ENCODE measurements around the gene HNRNPA0.

DNA sequence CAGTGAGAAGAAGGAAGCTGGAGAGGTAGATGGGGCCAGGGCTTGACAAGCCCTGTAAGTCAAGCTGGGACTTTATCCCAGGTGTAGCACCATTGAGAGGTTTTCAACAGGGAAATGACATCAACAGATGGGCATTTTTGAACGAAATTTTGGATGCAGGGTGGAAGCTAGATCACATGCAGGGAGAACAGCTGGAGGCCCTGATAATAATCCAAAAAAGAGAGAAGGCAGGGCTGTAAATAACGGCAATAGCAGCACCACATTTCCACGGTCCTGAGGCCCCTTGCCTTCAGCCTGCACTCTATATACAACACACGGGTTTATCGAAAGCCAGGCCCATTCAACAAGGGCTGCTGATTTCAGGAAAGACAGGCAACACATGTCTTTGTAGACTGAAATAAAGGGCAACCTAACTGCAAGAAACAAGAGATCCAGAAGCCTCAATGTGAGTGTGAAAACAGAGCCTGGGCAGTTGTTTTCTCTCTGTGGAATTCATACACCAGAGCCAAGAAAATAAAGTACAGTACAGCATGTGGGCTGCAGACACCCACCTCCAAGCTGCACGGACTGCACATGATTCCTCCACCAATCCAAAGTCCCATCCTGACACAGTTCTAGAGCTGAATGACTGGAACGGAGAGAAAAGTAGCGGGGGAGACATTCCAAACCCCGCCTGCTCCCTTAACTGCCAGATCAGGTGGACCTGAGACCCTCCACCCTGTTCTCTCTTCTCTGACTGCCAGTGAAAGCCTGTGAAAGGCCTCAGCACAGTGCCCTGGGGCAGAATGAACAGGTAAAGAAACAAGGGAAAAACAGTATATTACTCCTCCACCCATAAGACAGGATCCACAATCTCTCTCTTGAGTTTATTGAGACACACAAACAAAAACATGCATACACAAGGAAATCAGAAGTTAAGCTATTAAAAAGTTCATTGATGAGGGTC lies 54.6 kb downstream of the HNRNPA0 start:
- TF ChIP-seq, protein P1, sequence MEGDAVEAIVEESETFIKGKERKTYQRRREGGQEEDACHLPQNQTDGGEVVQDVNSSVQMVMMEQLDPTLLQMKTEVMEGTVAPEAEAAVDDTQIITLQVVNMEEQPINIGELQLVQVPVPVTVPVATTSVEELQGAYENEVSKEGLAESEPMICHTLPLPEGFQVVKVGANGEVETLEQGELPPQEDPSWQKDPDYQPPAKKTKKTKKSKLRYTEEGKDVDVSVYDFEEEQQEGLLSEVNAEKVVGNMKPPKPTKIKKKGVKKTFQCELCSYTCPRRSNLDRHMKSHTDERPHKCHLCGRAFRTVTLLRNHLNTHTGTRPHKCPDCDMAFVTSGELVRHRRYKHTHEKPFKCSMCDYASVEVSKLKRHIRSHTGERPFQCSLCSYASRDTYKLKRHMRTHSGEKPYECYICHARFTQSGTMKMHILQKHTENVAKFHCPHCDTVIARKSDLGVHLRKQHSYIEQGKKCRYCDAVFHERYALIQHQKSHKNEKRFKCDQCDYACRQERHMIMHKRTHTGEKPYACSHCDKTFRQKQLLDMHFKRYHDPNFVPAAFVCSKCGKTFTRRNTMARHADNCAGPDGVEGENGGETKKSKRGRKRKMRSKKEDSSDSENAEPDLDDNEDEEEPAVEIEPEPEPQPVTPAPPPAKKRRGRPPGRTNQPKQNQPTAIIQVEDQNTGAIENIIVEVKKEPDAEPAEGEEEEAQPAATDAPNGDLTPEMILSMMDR (conservative IDR thresholded peaks at IDR 0.05; ENCODE audit: low read depth, low read length), result no peak
- TF ChIP-seq CEBPB (IDR thresholded peaks at IDR 0.05; ENCODE audit: low read depth, low read length) (no peak), SMC3 (IDR thresholded peaks at IDR 0.05; ENCODE audit: low read depth, low read length) (no peak), POLR2A (IDR thresholded peaks at IDR 0.05; ENCODE audit: low read depth, low read length) (no peak), MXI1 (IDR thresholded peaks at IDR 0.05; ENCODE audit: borderline replicate concordance, low read depth, low read length) (no peak), RFX5 (IDR thresholded peaks at IDR 0.05; ENCODE audit: low read depth, low read length) (no peak), RAD21 (IDR thresholded peaks at IDR 0.05; ENCODE audit: low read length) (no peak), FOS (IDR thresholded peaks at IDR 0.05; ENCODE audit: low read depth, low read length) (no peak), BHLHE40 (IDR thresholded peaks at IDR 0.05; ENCODE audit: low read depth, low read length) (no peak)
- TF ChIP-seq, protein P2, sequence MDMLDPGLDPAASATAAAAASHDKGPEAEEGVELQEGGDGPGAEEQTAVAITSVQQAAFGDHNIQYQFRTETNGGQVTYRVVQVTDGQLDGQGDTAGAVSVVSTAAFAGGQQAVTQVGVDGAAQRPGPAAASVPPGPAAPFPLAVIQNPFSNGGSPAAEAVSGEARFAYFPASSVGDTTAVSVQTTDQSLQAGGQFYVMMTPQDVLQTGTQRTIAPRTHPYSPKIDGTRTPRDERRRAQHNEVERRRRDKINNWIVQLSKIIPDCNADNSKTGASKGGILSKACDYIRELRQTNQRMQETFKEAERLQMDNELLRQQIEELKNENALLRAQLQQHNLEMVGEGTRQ (IDR thresholded peaks at IDR 0.05; ENCODE audit: low read depth, low read length), result no peak

Data from IMR-90 (cell line).